Body of pancreas (tissue), 4 donors: ENCODE measurements around the gene TANC1.

Experiments
- CTCF ChIP-seq, 7 experiments: fragments of 450-650 bp in 4 of 7; fragments of 200-600 bp in 3 of 7; sonication (generic) in 3 of 7; IDR thresholded peaks; one replicate each; pipeline ENCODE4 v1.5.1; 2016 to 2019; ENCODE audit warnings: antibody characterized with exemption in 7 of 7
- POLR2A ChIP-seq, 3 donors: fragments of 450-650 bp; IDR thresholded peaks; one replicate each; pipeline ENCODE4 v1.6.1; 2016; ENCODE audit warnings: antibody characterized with exemption in 3 of 3, mild to moderate bottlenecking in 2 of 3

GRCh38 chr2:159090514-159091201 lies 122.2 kb downstream of the TANC1 start:
- TF ChIP-seq POLR2A (IDR thresholded peaks at IDR 0.05) = no peak
- TF ChIP-seq CTCF (IDR thresholded peaks at IDR 0.05) = no peak
